RWPE2 (cell line): ENCODE results near the gene MPG.

Experiments
- ATAC-seq: fragments of 200-7000 bp; cut with Tn5 transposase; 3 replicates; pipeline ENCODE4 v1.9.1; 2021; ENCODE audit warnings: low read depth
- DNase-seq: peaks from one replicate; pipeline ENCODE4 v3.0.0-alpha.2; 2020; ENCODE audit warnings: low spot score
- H3K27ac ChIP-seq: fragments of 450-650 bp; 2 replicates; pipeline ENCODE4 v1.5.1; 2017; ENCODE audit warnings: mild to moderate bottlenecking; ENCODE audit not compliant: poor library complexity, severe bottlenecking
- H3K27me3 ChIP-seq: fragments of 250-450 bp; sonication (Bioruptor Pico); 2 replicates; pipeline ENCODE4 v1.5.1; 2021; ENCODE audit warnings: mild to moderate bottlenecking, moderate library complexity; ENCODE audit not compliant: insufficient read depth, poor library complexity, severe bottlenecking
- H3K36me3 ChIP-seq: fragments of 250-450 bp; sonication (Bioruptor Pico); 2 replicates; pipeline ENCODE4 v1.5.1; 2020; ENCODE audit warnings: low read depth, mild to moderate bottlenecking, moderate library complexity
- H3K4me1 ChIP-seq: fragments of 250-450 bp; sonication (Bioruptor Pico); 2 replicates; pipeline ENCODE4 v1.5.1; 2021; ENCODE audit warnings: mild to moderate bottlenecking, moderate library complexity; ENCODE audit not compliant: insufficient read depth, poor library complexity, severe bottlenecking
- H3K4me3 ChIP-seq: fragments of 250-450 bp; sonication (Bioruptor Pico); 2 replicates; pipeline ENCODE4 v1.5.1; 2021; ENCODE audit warnings: mild to moderate bottlenecking, moderate library complexity; ENCODE audit not compliant: severe bottlenecking
- H3K9me3 ChIP-seq: fragments of 250-450 bp; sonication (Bioruptor Pico); 2 replicates; pipeline ENCODE4 v1.5.1; 2021; ENCODE audit warnings: mild to moderate bottlenecking, moderate library complexity; ENCODE audit not compliant: severe bottlenecking
- CTCF ChIP-seq: fragments of 450-650 bp; IDR thresholded peaks from one replicate; pipeline ENCODE4 v1.5.1; 2017; ENCODE audit warnings: mild to moderate bottlenecking, moderate library complexity; ENCODE audit not compliant: poor library complexity, severe bottlenecking

Gene MPG

GRCh38 chr16:104355-104754 is 26.3 kb downstream of the MPG start:
- H3K27me3 ChIP-seq = no peaks in the 10 kb centered on the region
- H3K27ac ChIP-seq = no peak overlapping the region
- no peaks in the 10 kb centered on the region for H3K4me1 ChIP-seq
- peaks cover 57% of the 10 kb centered on the region for H3K36me3 ChIP-seq
- no peak overlapping the region for H3K4me3 ChIP-seq
- DNase-seq (no peak), ATAC-seq (no peak)
- no peak for TF ChIP-seq CTCF
- no peaks in the 10 kb centered on the region for H3K9me3 ChIP-seq

GRCh38 chr16:104928-105327 is 26.9 kb downstream of the MPG start:
- DNase-seq = no peak
- no peak overlapping the region for H3K4me3 ChIP-seq
- no peaks in the 10 kb centered on the region for H3K9me3 ChIP-seq
- H3K36me3 ChIP-seq = peaks cover 63% of the 10 kb centered on the region
- no peak overlapping the region for H3K27ac ChIP-seq
- no peak for TF ChIP-seq CTCF
- H3K4me1 ChIP-seq = no peaks in the 10 kb centered on the region
- H3K27me3 ChIP-seq = no peaks in the 10 kb centered on the region
- ATAC-seq = no peak

- Histone ChIP-seq H3K9me3 (no peaks in the 10 kb centered on the region), H3K36me3 (peaks cover 66% of the 10 kb centered on the region), H3K4me1 (no peaks in the 10 kb centered on the region), H3K27ac (no peak overlapping the region), H3K4me3 (no peak overlapping the region), H3K27me3 (no peaks in the 10 kb centered on the region)
- ATAC-seq (no peak), DNase-seq (no peak)
- TF ChIP-seq CTCF = no peak
Observed at GRCh38 chr16:105521-105920, 27.5 kb downstream of the MPG start.

- Histone ChIP-seq H3K4me1 (no peaks in the 10 kb centered on the region), H3K36me3 (peaks cover 76% of the 10 kb centered on the region), H3K27me3 (no peaks in the 10 kb centered on the region), H3K27ac (no peak overlapping the region), H3K9me3 (no peaks in the 10 kb centered on the region), H3K4me3 (no peak overlapping the region)
- DNase-seq (no peak), ATAC-seq (peak; percentile 68; the same call in 2 of the 3 replicates)
- TF ChIP-seq CTCF = peak; percentile 89
Observed at GRCh38 chr16:106623-107324, 28.7 kb downstream of the MPG start.

DNA sequence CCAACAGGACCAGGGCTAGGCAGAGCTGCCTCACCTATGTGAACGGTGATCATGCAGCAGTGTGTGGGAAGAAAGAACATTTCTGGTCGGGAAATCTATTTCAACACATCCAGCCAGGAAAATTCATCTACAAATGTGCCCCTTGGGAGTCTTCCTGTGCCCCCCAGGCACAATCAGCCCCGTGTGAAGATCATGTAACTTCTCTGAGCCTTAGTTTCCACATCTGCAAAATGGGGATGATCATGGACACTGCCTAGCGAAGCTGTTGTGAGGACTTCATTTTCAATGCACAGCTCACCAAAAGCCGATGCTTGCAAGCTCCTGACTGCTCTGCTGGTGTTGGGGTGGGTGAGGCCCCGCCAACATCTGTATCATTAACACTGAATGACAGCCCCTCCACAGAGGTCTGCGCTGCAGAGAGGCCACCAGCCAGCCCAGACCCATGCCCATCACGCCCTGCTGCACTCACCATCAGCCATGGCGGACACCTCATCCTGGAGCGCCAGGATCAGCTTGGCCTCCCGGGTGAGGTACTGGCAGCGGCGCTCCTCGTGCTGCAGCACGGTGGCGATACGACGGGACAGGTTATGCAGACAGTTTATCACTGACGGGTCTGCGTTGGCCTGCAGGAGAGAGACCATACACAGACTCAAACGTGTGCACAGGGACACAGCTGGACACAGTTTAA is 34.3 kb downstream of the MPG start:
- no peak overlapping the region for H3K4me3 ChIP-seq
- H3K9me3 ChIP-seq = no peaks in the 10 kb centered on the region
- H3K4me1 ChIP-seq = no peaks in the 10 kb centered on the region
- TF ChIP-seq CTCF = no peak
- ATAC-seq = no peak
- H3K27ac ChIP-seq = no peak overlapping the region
- H3K36me3 ChIP-seq = peaks cover 72% of the 10 kb centered on the region
- no peaks in the 10 kb centered on the region for H3K27me3 ChIP-seq
- DNase-seq = no peak
